Heart left ventricle (tissue), 16 donors: ENCODE measurements around the gene PLSCR2. TPM values are rescaled to one million over a fixed set of nuclear protein-coding genes. Genes with fewer than 3 reads are reported as not detected.

Experiments
- ATAC-seq, 4 donors: fragments of 200-7000 bp; cut with Tn5 transposase; one replicate each; pipeline ENCODE4 v1.9.1; 2020 to 2022; ENCODE audit warnings: moderate library complexity in 4 of 4, mild to moderate bottlenecking in 3 of 4, moderate number of reproducible peaks in 1 of 4
- DNase-seq, 5 donors: peaks; one replicate each; pipeline ENCODE4 v3.0.0-alpha.2; 2020
- H3K27ac ChIP-seq, 12 donors: fragments of 200-600 bp; sonication (generic) in 4 of 12; one replicate each; pipeline versions ENCODE4 v1.5.0 to v1.8.0; 2016 to 2022; ENCODE audit warnings: mild to moderate bottlenecking in 2 of 12
- H3K27me3 ChIP-seq, 9 donors: fragments of 200-600 bp; sonication (generic) in 2 of 9; one replicate each; pipeline versions ENCODE4 v1.5.1 to v1.8.0; 2016 to 2022; ENCODE audit warnings: mild to moderate bottlenecking in 3 of 9
- H3K36me3 ChIP-seq, 9 donors: fragments of 200-600 bp; sonication (generic) in 2 of 9; one replicate each; pipeline versions ENCODE4 v1.5.0 to v1.8.0; 2018 to 2022; ENCODE audit warnings: mild to moderate bottlenecking in 2 of 9
- H3K4me1 ChIP-seq, 12 donors: fragments of 200-600 bp; sonication (generic) in 4 of 12; one replicate each; pipeline versions ENCODE4 v1.5.0 to v1.8.0; 2016 to 2022; ENCODE audit warnings: mild to moderate bottlenecking in 3 of 12
- H3K4me3 ChIP-seq, 12 donors: fragments of 200-600 bp; sonication (generic) in 4 of 12; one replicate each; pipeline versions ENCODE4 v1.5.0 to v1.8.0; 2017 to 2022; ENCODE audit warnings: mild to moderate bottlenecking in 9 of 12, moderate library complexity in 4 of 12
- H3K9me3 ChIP-seq, 12 donors: fragments of 200-600 bp; sonication (generic) in 4 of 12; one replicate each; pipeline versions ENCODE4 v1.5.0 to v1.8.0; 2016 to 2022; ENCODE audit warnings: mild to moderate bottlenecking in 1 of 12
- POLR2A ChIP-seq, 2 donors: fragments of 450-650 bp; IDR thresholded peaks; one replicate each; pipeline ENCODE4 v1.6.1; 2017; ENCODE audit warnings: antibody characterized with exemption in 2 of 2, mild to moderate bottlenecking in 2 of 2, moderate library complexity in 2 of 2
- WGBS, 4 donors: extraction: QIAGEN DNeasy Blood & Tissue Kit in 2 of 4; methylation state at CpG; one replicate each; pipeline versions ENCODE4 v1.1.5 to v1.1.7; 2013 to 2018; 5-methylcytosine and 5-hydroxymethylcytosine counted together
- intact Hi-C, 10 donors: fragments of 100-400 bp; cut with DNase I; formaldehyde crosslinking; loops; one replicate each; pipeline versions ENCODE4 v1.11.1 to v1.14.2; 2022
- polyA plus RNA-seq, 2 donors: library from polyadenylated mRNA; stranded (reverse); fragments of 200-250 nt; gene quantifications; one replicate each; pipeline ENCODE4 v1.2.3, GENCODE V29; 2013
- total RNA-seq, 9 donors: library from RNA; depleted of rRNA in 2 of 9; stranded (reverse); fragments of >200 nt in 2 of 9; fragmentation: NEBNext Ultra II Directional in 3 of 9; extraction: Animal tissue kit (Norgen Biotek cat#: 25700) in 3 of 9; gene quantifications; one replicate each; pipeline versions ENCODE4 v1.1.0 to v1.2.4, GENCODE V29; 2016 to 2023
- TF ChIP-seq, protein P1 (sequence below), 12 donors: fragments of 200-600 bp; sonication (generic) in 4 of 12; IDR thresholded peaks; one replicate each; pipeline versions ENCODE4 v1.5.0 to v1.8.0; 2018 to 2022; ENCODE audit warnings: antibody characterized with exemption in 12 of 12, mild to moderate bottlenecking in 5 of 12
- donor health status: ischemic (EF 13 %, LVEDD 7.1; RV severe dilation, severe dysfunction).
- donor health status: healthy with polysubstance abuse.
- donor health status: DM: no; HTN: yes; CAD: no.
- donor health status: DM: no; HTN: no; CAD: no.
- donor health status: ischemic (EF 25% LVEDD 6.9; RV normal size, moderate dysfunction).
- donor health status: ischemic (EF 25% LVEDD 5.7; RV mildly dilated, moderate dysfunction).
- donor health status: healthy.
- donor health status: DM: yes; HTN: yes; CAD: no.
- donor health status: ischemic (EF 35%, LVEDD 5.7; RV mildly dilated, moderate dysfunction).
- donor health status: nonischemic (EF 11% LVEDD 7.7; RV severe dilation, severe dysfunction).
- donor health status: DM: yes; HTN: yes; CAD: no.
- donor health status: PGD.
- donor health status: ischemic (EF 29% LVEDD 5.4; RV normal size, mild dysfunction).
- donor health status: nonischemic (EF 23%, LVEDD 6.1; RV moderate dilation, normal function).

The PLSCR2 gene
- total and polyA plus RNA-seq, 11 donors: not detected

DNA sequence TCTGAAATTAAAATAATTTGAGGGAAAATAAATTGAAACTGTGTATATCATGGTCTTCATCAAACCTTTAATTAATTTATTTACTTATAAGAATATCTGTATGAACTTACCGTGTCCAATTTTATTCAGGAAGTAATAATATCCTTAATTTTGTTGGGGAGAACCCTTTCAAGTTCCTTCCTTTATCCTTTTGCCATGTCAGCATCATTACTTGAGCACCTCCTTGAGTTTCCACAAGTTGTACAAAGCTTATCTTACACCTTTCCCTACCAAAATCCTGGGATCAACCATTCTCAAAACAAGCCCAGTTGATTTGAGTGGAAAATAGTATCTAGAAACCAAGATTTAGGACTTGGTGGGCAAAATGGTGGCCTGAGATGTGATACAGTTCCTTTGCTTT, 37.3 kb downstream of the PLSCR2 start:
- no peaks in the 10 kb centered on the region for H3K4me1 ChIP-seq
- DNase-seq (no peak), ATAC-seq (no peak)
- TF ChIP-seq, protein P1, sequence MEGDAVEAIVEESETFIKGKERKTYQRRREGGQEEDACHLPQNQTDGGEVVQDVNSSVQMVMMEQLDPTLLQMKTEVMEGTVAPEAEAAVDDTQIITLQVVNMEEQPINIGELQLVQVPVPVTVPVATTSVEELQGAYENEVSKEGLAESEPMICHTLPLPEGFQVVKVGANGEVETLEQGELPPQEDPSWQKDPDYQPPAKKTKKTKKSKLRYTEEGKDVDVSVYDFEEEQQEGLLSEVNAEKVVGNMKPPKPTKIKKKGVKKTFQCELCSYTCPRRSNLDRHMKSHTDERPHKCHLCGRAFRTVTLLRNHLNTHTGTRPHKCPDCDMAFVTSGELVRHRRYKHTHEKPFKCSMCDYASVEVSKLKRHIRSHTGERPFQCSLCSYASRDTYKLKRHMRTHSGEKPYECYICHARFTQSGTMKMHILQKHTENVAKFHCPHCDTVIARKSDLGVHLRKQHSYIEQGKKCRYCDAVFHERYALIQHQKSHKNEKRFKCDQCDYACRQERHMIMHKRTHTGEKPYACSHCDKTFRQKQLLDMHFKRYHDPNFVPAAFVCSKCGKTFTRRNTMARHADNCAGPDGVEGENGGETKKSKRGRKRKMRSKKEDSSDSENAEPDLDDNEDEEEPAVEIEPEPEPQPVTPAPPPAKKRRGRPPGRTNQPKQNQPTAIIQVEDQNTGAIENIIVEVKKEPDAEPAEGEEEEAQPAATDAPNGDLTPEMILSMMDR (IDR thresholded peaks at IDR 0.05): no peak
- TF ChIP-seq POLR2A (IDR thresholded peaks at IDR 0.05): no peak
- peaks cover 0 to 20% (median 0%) of the 10 kb centered on the region in 12 donors for H3K9me3 ChIP-seq
- no peaks in the 10 kb centered on the region for H3K36me3 ChIP-seq
- H3K27me3 ChIP-seq: no peaks in the 10 kb centered on the region
- WGBS, 4 donors: 57 to 79% (median 73%) methylated on average over 1 of the region's 1 CpG
- H3K27ac ChIP-seq: no peak overlapping the region
- intact Hi-C loops: no loop called here
- no peak overlapping the region for H3K4me3 ChIP-seq

DNA sequence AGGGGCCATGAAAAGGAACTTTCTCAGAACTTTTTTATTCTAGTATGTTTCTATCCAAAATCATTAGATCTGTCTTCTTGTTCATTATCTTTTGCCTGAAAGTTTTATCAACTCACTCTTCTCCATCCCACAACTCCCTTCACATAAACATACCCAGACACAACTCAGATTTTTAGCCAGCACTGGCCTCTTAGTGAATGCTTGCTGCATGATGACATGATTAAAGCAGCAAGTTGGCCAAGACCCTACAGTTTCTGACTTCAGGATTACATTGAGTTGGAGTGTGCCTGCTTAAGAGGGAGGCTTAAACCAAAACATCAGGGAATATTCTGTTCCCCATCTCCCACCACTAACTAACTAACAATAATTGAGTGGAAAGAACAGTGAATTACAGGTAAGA, 38.1 kb downstream of the PLSCR2 start:
- Histone ChIP-seq H3K27me3 (no peaks in the 10 kb centered on the region), H3K9me3 (peaks cover 0 to 19% (median 0%) of the 10 kb centered on the region in 12 donors), H3K36me3 (no peaks in the 10 kb centered on the region), H3K27ac (no peak overlapping the region), H3K4me1 (no peaks in the 10 kb centered on the region), H3K4me3 (no peak overlapping the region)
- TF ChIP-seq, protein P1 (IDR thresholded peaks at IDR 0.05): no peak
- no peak for TF ChIP-seq POLR2A (IDR thresholded peaks at IDR 0.05)
- DNase-seq (no peak), ATAC-seq (no peak)
- intact Hi-C loops: no loop called here

GRCh38 chr3:146425341-146425740, 44.0 kb downstream of the PLSCR2 start:
- H3K27ac ChIP-seq: no peak overlapping the region
- H3K27me3 ChIP-seq: no peaks in the 10 kb centered on the region
- WGBS, 4 donors: 84 to 93% (median 85%) methylated on average over 1 of the region's 1 CpG
- H3K36me3 ChIP-seq: no peaks in the 10 kb centered on the region
- DNase-seq (no peak), ATAC-seq (no peak)
- TF ChIP-seq POLR2A (IDR thresholded peaks at IDR 0.05): no peak
- TF ChIP-seq, protein P1 (IDR thresholded peaks at IDR 0.05): no peak
- no peak overlapping the region for H3K4me3 ChIP-seq
- no peaks in the 10 kb centered on the region for H3K4me1 ChIP-seq
- peaks cover 0 to 13% (median 0%) of the 10 kb centered on the region in 12 donors for H3K9me3 ChIP-seq
- intact Hi-C loops: no loop called here

DNA sequence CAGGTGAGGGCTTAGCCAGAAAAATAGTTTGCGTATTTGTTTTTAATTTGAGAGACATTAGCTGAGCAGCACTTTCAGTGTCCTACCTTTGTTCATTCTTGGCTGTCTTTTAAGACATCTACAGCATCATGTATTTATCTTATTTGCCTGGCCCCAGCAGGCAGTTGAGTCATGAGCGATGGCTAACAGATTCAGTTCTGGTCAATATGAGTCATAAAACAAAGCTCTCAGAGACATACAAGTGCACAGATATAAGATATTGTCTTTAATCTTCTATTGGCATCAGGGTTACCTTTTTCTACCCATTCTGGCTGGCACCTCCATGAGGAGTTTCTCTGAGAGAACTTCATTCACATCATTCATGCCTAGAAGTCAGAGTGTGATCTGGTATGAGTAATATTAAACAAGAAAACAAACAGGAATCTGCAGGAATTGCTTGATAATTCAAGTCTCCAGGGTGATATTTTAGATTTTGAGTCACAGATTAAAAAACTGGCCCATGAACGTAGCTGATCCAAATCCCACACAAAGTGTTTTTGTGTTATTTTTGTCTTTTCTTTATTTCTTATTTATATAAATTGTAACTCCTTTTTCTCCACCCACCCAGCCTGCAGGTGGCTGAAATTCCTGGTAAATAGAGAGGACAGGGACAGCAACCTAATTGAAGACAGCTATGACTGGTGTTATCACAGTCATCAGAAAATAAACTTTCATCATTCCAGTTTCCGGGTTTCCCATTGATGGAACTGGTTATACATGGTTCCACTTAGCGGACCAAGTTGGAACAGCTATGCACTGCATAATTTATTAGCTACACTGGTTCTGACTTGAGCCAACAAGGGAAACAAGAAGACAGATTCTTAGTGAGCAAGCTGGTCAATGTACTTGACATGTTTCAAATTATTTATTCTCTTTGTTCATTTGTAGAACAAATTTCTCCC, 47.3 kb downstream of the PLSCR2 start:
- intact Hi-C loops: no loop called here
- TF ChIP-seq POLR2A (IDR thresholded peaks at IDR 0.05): no peak
- TF ChIP-seq, protein P1 (IDR thresholded peaks at IDR 0.05): no peak
- DNase-seq: no peak
- ATAC-seq: no peak
- H3K4me1 ChIP-seq: no peaks in the 10 kb centered on the region
- H3K4me3 ChIP-seq: no peak overlapping the region
- H3K36me3 ChIP-seq: no peaks in the 10 kb centered on the region
- H3K27ac ChIP-seq: no peak overlapping the region
- 87 to 91% (median 90%) methylated on average over 5 of the region's 5 CpGs for WGBS, 4 donors
- peaks cover 0 to 4% (median 0%) of the 10 kb centered on the region in 12 donors for H3K9me3 ChIP-seq
- H3K27me3 ChIP-seq: no peaks in the 10 kb centered on the region
